Stimulated activated CD4-positive, alpha-beta T cell treated with anti-CD3 and anti-CD28 coated beads, TNF-alpha, amount 100 ng/mL, for 48 hours (primary cell): ENCODE results near the gene SKP1.

Experiments used
- DNase-seq, 3 donors: peaks; one replicate each; pipeline ENCODE4 v3.0.0-alpha.2; 2020; ENCODE audit warnings: low read depth in 3 of 3

Gene SKP1

DNA sequence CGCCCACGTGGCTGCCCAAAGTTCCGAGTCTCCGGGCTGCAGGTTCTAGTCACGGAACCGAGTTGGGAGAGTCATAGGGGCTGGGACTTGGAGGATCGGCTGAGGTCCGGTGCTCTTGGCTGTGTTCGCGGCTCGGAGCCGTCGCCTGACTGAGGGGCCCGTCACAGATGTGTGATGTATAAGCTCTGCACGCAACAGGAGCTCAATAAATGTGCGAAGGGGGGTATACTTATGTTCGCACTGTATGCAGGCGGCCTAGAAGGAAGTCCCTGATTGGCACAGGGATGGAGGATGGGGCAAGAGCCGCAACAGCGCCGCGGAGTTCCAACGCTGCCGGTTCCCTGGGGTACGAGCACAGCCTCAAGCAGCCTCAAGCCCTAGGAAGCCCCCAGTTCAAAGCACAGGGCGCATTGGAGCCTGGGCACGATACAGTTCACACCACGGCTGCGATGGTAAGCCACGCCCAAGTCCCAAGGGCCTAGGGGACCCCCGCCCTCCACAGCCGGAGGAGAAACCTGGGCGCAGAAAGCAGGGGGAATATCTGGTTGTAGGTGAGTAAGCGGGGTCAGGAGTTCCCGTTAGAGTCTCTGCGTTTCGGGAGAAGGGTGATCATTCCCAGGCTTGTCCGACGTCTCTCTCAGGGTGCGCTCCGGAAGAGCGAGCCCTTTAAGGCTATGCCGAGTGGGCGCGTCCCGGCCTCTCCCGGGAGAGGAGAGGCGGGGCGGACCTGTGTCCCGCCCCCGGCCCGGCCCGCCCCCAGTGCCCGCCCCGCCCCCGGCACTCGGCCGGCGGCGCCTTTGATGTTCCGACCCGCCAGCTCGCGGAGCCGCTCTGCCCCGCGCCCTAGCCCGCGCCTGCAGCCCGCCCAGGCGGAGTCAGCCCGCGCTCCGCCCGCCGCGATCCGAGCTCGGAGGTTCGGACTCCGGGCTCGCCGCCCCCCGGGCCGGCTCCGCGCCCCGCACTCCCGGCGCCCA is 62.6 kb downstream of the SKP1 start, which contains the start of gene TCF7:
Gene TCF7 (plus strand): TSS at position 780 of the 974 bp plus-strand sequence. CDS start 226 bp downstream, outside the sequence.
- DNase-seq = peak in 1 of 3 donors; percentile 72

DNA sequence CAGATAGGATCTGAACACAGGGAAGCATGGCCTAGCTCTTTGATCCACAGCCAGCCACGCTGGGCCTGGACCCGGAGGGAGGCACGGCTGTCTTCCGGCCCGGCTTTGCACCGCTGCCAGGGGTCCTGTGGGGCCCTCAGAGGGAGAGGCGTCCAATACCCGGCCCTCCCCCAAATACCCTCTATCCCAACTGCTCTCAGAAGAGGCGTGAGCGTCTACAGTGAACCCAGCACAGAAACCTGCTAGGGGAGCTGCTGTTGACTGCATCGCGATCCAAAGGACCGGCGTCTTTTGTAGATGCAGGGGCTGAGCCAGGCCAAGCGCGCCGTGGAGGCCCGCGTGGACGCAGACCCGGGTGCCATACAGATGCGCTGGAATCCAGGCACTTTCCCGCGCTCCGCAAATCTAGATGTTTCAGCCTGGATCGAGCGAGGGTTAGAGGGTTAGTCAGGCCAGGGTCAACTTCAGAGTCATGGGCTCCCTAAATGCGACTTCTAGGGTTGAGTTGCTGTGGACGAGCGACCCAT is 63.3 kb downstream of the SKP1 start:
- no peak for DNase-seq

DNA sequence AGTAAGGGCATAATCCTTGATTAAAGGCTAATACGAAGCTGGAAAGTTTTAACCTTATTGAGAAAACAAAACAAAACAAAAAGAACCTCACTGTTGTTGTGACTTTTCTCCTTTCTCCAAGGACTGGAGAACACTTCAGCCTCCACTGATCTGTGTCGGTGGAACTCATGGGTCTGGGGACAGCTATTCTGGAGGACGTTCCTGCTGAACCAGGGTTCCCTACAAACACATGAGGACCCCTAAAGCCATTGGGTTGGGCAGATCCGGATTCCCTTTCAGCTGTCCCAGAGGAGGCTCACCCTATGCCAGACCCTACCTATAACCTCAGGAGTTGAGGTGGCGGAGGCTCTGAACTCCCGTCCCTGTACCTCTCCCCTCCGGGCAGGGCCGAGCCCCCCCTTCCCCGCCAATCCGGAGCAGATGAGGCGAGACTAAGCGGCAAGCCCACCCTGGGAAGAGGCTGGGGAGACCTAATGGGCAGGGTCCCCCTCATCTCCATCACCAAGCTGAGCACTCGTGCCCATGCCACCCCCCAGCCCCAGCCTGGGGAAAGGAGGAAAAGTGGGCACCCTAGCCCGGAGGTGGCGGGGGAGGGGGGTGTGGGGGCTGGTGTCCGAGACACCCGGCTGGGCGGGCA is 63.9 kb downstream of the SKP1 start:
- DNase-seq = no peak

DNA sequence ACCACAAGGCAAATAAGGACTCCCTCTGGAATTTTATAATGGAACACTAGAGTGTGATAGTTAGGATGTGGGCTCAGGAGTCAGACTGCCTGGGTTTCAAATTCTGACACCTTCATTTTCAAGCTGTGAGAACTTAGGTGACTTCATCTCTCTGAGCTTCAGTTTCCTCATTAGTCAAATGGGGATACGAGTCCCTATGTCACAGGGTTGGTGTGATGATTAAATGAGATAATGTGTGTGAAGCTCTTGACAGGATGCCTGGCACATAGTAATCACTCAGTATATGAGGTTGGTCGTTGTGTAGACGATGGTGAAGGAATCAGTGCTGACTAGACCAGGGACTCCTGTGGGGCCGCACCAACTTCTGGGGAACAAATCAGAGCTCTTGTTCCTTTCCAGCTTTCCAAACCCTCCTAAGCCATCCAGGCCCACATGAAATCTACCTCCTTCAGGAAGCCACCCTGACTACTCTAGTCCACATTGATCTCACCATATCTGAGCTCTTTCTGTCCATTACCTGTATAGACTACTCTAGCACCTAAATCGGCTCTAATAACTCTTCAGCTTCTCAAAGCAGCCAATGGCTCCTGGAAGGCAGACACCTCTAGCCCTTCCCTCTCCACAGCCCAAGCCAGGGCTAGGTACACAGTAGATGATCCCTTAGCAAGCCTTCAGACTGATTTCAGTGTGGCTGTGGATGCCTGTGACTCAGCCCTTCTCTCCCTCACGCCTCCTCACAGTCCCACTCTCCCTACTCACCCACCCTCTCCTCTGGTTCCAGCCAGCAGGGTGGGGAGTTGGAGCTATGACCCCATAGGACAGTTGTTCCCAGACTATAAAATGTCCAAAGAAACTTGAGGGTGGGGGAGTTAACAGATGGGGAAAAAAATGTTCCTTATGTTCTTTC is 64.8 kb downstream of the SKP1 start:
- no peak for DNase-seq

DNA sequence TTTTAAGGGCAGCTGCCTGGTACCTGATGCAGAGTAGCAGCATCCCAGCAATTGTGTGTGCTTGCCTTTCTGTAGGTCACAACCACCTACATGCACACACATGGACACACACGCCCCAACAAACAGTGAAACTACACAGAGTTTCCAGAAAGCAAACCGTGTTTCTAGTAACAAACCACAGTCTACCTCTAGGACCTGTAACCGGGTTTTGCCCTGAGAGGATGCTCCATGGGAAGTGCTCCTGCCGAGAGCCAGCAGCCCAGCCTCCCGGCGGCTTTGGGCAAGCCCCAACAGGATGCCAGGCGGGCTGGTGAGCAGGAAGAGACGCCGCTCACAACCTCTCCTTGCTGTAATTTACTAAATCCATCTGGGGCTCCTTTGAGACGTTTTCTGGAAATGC is 66.4 kb downstream of the SKP1 start:
- no peak for DNase-seq

DNA sequence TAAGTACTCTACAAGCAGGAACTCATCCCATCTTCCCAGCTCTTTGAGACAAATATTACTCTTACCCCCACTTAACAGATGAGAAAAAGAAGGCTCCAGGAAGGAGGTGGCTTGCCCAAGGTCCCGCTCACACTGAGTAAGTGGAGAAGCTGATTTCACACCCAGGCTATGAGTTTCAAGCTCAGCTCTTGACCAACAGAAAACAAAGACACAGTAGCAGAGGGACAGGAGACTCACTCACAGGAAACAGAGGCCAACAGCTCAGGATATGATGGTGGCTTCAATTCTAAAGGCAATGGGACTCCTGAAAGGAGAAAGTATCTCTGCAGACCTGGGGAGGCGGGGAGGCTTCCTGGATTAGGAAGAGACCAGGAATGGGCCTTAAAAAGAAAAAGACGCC is 69.0 kb downstream of the SKP1 start:
- no peak for DNase-seq

DNA sequence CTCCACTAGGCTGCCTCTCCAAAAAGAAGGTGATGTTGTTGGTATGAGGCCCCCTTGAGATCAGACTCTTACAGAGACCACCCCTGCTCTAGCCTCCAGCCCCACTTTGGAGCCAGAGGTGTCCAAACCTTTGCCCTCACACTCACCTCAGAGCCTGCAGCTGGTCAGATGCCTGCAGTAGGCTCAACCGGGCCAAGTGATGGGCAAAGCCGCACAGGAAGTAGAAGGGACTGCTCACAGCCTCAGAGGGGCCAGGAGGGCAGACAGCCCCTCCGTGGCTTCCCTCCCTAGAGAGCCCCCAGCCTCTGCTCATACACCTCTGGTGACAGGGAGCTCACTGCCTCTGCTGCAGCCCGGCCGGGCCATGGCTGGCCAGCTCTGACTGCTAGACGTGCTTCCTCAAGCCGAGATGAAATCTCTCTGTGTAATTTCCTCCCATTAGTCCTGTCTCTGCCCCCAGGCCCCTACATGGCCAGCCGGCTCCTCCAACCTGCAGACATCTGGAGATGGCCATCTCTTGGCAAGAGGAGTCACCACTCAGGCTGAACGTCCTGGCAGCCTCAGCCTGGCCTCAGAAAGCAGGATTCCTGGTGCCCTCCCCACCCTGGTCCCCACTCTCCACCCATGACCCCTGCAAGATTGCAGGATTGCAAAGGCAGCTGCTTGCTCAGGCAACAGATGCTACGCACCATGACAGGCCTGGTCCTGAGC is 69.6 kb downstream of the SKP1 start:
- no peak for DNase-seq

DNA sequence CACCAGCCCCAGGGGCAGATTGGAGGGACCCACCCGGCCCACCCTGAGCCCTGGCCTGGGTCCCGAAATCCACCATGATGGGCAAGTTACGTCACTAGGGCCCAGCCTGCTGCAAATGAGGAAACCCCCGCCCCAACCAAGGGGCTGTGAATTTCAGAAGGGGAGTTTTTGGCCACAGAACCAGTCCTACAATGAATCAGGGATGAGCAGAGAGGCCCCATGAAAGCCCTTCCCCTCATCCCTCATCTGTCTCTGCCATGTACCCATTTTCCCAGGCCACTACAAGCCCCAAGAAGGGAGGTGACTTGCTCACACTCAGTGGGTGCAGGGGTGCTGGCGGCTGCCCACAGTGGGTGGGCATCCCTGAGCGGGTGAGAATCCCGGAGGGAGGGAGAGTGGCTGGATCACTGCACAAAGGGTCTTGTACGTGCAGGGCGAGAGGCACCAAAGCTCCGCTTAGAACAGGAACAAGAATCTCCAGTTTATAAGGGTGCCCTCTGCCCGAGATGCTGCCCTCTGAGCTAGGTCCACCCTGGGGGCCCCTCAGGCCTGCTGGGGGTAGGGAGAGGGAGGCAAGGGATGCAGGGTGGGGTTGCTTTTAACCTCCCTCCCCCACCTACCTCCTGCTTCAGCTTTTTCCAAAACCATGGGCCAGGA is 72.6 kb downstream of the SKP1 start:
- no peak for DNase-seq

DNA sequence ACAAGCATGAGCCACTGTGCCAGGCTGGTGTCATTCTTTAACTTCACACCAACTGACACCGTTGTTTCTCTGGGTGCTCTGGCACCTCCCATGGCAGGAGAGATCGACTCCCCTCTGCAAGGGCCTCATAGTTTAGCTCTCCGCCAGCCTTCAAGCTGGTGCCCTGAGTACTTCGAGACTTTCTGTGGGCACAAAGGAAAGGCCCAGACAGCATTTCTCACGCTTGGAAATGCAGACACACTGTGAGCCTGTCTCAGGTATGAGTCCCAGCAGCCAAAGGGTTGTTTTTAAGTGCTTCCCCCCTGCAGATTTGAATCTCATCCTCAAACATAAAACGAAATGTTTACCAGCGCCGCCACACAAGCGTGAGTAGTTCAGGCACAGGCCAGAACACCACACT is 73.4 kb downstream of the SKP1 start:
- DNase-seq = no peak

DNA sequence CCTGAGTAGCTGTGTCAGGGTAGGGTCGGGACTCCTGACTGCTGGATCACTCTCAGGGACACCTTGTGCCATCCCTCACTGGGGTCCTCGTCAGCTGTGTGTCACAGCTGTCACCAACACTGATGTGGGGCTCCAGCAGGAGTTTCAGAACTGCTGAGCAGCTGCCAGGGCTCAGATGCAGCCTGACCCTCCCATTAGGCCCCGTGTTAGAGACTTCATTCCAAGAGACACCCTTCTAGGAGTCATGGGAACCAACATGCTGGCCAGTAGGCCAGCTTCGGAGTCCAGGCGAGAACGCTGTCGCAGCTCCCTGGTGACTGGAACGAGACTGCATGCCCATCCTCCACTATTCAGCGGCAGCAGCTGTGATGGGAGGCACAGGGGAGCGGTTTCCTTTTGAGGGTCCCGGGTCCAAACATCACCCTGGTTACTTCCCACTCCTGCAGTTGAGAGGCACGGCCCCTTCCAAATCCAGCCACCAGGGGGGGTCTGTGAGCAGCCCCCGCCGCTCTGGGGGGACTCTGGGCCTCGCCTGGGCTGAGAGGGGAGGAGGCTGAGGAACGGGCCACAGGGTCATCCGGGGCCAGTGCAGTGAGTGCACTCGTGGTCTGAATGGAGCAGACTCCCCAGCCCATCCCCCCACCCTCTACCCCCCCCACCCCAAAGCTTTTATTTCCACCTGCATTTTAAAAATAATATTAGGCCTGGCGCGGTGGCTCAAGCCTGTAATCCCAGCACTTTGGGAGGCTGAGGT is 74.9 kb downstream of the SKP1 start:
- DNase-seq = peak in 1 of 3 donors; percentile 66

DNA sequence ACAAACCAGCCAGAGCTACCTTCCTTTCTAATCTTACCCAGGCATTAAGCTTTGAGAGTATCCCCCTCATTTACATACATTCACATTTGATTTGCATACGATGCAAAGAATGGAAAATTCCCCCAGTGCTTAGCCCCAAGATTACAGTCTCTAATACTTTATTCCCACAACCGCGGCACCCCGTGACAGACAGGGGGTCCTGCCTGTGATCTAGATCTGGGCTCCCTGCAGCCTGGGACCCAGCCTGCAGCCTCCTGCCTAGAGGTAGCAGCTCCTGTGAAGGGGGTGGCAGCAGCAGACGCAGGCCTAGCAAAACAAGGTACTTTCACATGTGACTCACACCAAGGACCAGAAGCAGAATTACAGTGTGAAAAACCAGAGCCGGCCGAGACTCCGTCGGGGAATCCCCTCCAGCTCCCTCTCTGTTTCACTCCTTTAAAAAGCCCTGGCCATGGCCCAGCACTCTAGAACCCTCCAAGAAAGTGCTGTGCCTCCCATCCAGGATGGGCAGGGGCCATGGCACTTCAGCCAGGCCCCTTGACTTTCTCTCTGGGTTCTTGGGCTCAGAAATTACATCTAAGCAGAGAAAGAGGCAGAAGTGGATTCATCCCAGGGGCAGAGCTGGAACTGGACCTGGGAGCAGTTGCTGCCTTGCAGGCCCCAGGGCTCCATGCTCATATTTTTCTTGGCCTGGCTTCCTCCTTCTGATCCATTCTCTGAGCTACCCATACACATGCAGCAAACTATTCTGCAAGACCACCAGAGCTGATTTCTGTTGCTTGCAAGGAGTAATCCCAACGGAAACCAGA is 76.3 kb downstream of the SKP1 start:
- peak; percentile 71 to 85 (median 80) for DNase-seq

DNA sequence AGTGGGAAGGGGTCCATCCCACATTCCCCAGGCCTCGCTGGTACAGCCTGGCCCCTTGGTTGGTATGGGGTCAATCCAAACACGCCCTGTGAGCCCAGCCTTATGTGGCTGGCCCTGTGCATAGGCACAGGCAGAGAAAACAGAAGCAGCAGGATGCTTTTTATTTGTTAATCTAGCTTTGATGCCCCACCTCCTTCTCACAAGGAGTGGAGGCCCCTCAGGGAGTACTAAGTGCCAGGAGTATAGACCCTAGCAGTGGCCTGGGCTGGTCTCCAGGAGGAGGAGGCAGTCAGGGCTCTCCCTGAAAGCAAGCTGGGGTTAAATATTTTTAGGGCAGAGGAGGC is 76.8 kb downstream of the SKP1 start:
- no peak for DNase-seq

DNA sequence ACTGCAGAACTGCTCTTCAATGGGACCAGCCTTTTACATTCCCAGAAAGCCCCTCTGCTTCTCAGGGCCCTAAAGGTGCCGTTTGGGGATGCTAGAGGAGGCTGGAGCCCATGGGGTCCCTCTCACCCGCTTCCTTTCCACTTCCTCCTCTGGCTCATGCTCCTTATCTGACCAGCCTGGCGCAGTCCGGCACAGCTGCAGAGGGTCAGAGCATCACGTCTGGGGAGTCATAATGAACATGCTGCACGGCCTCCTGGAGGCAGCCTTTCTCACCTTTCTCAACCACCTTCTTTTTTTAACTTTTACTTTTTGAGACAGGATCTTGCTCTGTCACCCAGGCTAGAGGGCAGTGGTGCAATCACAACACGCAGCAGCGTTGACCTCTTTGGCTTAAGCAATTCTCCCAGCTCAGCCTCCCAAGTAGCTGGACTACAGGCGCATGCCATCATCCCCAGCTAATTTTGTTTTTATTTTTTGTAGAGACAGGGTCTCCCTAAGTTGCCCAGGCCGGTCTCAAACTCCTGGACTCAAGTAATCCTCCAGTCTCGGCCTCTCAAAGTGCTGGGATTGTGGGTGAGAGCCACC is 77.4 kb downstream of the SKP1 start:
- no peak for DNase-seq
